Measurements from ENCODE around the gene SLC4A11.

Gene SLC4A11

DNA sequence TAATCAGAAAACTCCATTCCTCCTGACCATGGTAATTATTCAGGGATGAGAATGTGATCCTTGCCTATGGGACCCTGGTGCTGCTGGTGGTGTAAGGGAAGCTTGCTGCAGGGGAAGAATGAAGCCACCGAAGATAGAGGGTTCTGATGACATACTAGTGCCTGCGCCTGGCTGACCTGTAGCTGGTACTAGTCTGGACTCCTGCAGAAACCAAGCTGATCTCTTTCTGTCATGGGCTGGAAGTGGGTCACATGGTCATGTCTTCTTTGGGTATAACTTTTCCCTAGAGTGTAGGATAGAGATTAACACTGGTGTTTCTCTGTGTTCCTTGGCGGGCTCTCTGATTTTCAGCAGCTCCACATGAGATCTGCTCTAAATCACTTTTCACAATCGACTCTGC lies 8.6 kb upstream of the SLC4A11 start:
- in situ Hi-C loops (cut with MboI; ENCODE audit: low sequenced_read_pairs) = no loop called here

- in situ Hi-C loops (cut with MboI; ENCODE audit: low sequenced_read_pairs) = no loop called here
Observed at GRCh38 chr20:3246682-3247081, 7.7 kb upstream of the SLC4A11 start.

GRCh38 chr20:3245711-3246110 lies 6.7 kb upstream of the SLC4A11 start:
- in situ Hi-C loops (cut with MboI; ENCODE audit: low sequenced_read_pairs) = no loop called here

DNA sequence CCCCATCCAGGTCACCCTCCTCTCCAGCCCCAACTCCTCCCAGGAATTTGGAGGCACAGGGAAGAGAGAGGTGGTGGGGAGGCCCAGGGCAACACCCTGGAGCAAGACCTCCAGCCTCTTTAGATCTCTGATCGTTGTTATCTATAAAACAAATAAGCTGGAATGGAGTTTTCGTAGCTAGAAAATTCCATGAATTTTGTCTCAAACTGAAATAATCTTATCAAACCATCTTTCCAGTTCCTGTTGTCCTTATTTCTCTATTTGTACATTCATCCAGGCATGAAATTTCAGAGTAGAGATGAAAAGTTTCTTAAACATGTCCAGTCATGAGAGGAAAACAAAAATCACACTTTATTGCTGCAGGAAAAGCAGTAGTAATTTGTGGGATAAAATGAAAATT lies 6.2 kb upstream of the SLC4A11 start:
- in situ Hi-C loops (cut with MboI; ENCODE audit: low sequenced_read_pairs) = no loop called here

- in situ Hi-C loops (cut with MboI; ENCODE audit: low sequenced_read_pairs) = no loop called here
Observed at GRCh38 chr20:3244613-3245012, 5.6 kb upstream of the SLC4A11 start.

DNA sequence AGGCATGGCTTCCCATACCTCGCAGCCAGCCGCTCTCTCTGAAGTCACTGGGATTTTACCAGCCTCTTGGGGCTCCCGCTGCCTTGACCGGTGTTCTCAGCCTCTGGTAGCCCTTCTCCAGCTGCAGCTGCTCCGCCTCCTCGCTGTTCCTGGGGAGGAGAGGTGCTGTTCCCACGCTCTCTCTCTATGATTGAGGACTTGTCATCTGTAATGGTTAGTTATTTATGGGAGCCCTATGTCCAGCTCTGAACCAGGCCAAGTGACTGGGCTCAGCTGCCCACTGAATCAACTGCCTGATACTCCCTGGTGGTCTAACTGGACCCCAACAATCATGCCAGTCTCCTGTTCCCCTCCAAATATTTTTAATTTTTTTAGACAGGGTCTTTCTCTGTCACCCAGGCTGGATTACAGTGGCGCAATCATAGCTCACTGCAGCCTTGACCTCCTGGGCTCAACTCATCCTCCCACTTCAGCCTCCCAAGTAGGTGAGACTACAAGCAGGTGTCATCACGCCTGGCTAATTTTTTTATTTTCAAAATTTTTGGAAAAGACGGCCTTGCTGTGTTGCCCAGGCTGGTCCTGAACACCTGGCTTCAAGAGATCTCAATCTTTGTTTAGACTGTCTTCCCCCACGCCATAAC lies 4.8 kb upstream of the SLC4A11 start:
- in situ Hi-C loops (cut with MboI; ENCODE audit: low sequenced_read_pairs) = no loop called here

DNA sequence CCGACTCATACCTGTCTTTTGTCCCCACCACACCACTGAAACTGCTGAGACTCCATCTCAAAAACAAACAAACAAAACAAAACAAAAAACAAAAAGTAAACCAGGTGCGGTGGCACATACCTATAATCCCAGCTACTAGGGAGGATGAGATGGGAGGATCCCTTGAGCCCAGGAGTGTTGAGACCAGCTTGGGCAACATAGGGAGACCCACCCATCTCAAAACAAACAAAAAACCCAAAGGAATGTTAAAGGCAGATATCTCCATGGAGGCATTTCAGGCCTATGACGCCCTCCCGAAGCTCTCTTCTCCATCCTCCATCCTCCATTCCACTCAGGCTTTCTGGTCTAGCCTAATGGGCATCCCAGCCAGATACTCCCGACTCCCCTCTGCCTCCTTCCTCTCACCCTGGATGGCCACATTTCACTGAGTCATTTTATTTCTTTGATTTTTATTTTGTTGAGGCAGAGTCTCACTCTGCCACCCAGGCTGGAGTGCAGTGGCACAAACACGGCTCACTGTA lies 3.2 kb upstream of the SLC4A11 start:
- in situ Hi-C loops (cut with MboI; ENCODE audit: low sequenced_read_pairs) = no loop called here

- in situ Hi-C loops (cut with MboI; ENCODE audit: low sequenced_read_pairs) = no loop called here
Observed at GRCh38 chr20:3240776-3241363, 1.9 kb upstream of the SLC4A11 start.

DNA sequence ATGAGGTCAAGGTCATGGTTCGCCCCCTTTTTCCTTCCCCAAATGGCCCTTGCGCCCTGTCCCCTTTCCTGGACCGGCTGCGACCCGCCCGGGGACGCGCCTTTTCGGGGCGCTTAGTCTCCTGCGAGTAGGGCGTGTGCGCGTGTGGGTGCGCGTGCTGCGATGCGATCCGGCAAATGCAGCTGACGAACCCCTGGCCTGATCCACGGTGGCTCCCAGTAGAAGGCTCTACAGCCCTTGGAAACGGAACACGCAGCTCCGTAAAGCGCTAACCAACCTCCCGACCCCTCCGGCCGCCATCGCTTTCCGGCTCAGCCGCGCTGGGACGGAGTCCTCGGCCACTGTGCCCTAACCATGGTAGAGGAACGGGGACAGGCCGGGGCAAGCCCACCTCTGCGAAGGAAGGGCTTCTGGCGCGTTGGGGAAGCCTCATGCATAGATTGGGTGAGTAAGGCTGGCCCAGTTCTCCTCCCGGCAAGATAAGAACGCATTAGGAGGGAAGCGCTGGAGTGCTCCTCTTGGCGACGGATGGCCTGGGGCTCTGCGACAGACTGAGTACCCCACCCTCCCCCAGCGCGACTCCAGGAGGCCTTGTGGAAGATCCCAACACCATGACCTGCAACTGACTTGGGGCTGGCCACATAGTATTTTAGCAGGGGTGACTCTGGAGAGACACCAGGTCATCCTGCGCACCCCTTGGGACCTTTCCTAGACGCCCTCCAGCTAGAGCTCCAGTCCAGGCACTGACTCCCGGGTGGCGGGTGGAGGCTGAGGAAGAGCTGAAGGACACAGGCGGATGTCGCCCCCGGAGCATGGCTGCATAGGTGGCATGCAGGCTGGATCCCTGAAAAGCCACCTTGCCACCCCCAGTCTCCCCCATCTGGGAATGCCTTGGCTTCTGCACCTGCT lies 1.1 kb upstream of the SLC4A11 start:
- in situ Hi-C loops (cut with MboI; ENCODE audit: low sequenced_read_pairs) = no loop called here

- in situ Hi-C loops (cut with MboI; ENCODE audit: low sequenced_read_pairs) = no loop called here
Observed at GRCh38 chr20:3238616-3239025, 369 bp downstream of the SLC4A11 start.

- in situ Hi-C loops (cut with MboI; ENCODE audit: low sequenced_read_pairs) = no loop called here
Observed at GRCh38 chr20:3237958-3238615, 903 bp downstream of the SLC4A11 start.

DNA sequence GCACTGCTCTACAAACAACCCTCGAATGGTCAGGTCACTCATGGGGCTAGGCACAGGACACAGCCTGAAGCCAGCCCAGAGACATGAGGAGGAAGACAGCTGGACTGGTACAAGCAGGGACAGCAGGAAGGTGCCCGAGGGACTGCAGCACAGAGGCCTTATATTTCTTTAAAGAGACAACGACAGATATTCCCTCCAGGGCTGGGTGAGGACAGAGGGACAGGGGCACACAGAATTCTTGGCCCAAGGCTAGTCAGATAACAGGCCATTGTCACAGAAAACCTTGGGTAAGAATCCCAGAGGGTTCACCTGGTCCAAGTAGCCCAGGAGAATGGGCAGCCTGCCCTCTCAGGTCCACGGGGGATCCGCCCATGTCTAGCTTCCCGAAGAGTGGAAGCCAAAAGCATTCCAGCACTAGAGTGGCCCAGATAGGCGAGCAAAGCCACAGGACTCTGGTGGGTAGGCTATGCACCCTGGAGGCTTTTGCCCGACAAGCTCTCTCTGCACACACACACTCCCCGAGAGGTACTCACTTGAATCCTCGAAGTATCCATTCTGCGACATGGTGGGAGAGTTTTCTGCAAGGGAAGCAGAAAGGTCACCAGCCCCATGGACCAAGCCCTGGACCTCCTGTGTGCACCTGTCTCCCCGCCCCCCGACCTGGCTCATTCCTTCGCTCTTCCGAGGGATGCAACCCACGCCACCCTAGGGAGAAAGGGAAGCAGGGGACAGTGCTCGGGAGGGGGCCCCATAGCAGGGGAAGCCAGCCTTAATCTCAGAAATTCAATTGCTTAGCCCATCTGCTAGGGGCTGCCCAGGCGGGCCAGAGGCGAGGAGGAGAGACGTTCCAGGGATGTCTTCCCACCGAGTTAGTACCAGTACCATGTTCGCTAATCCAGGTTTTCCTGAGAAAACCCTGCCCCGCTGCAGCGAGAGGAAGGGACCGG lies 1.7 kb downstream of the SLC4A11 start:
- in situ Hi-C loops (cut with MboI; ENCODE audit: low sequenced_read_pairs) = no loop called here

- in situ Hi-C loops (cut with MboI; ENCODE audit: low sequenced_read_pairs) = no loop called here
Observed at GRCh38 chr20:3235666-3236324, 3.2 kb downstream of the SLC4A11 start.

GRCh38 chr20:3233991-3234498 lies 4.9 kb downstream of the SLC4A11 start:
- in situ Hi-C loops (cut with MboI; ENCODE audit: low sequenced_read_pairs) = no loop called here

DNA sequence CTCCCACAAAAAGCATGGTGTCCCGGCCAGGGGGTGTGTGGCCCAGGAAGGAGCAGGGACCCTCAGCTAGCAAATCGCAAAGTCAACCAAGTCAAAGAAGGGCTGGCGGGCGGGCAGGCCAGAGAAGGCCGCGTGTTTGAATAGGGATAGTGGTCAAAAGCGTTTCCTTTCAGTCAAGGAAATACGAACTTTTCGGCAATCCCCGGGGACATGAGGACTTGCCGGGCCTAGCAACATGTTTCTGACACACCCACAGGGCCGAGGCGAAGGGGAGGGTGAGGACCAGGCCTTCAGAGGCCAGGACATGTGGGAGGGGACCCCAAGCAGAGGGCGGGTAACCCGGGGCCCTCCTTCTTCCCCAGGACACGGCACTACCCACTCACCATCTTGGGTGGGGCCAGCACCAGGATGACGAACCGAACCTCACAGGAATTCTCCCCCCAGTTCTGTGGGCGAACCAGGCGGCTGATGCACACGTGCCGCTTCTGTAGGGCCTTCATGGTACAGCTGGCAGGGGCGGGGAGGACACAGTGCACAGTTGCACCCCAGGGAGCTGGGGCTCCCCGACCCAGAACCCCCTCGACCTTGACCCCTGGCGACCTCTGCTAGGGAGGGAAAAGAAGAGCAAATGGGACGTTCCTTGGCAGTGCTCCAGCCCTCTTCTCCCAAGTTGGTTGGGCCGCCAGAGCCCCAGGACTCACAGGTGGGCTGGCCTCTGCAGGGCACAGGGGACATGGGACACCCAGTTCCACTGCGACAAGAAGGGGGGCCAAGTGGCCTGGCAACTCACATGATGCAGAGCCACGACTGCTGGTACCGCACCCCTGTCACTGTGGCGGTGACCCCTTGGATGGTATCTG lies 5.6 kb downstream of the SLC4A11 start:
- in situ Hi-C loops (cut with MboI; ENCODE audit: low sequenced_read_pairs) = no loop called here

DNA sequence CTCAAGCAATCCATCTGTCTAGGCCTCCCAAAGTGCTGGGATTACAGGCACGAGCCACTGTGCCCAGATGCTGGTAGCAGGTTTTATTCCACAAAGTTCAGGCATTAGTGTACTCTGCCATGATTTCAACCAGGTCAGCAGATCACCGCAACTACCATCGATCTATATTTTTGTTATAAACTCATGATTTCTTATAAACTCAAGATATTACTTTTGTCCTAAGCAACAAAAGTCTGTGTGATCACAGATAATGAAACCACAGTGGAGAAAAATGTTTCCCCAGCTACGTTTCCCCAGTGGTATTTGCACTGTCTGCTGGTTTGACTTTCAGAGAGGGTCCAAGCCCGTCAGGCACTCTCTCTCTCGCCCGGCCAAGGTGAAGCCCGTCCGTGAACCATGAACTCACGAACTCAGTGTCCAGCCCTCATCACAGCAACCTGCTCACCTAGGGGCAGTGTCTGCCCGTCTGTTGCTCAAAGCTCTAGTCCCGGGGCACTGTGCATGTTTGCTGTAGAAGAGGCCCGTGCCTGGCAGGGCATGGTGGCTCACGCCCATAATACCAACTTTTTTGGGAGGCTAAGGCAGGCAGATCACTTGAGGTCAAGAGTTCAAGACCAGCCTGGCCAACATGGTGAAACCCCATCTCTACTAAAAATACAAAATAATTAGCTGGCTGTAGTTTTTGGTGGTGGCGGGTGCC lies 7.0 kb downstream of the SLC4A11 start:
- in situ Hi-C loops (cut with MboI; ENCODE audit: low sequenced_read_pairs) = no loop called here

DNA sequence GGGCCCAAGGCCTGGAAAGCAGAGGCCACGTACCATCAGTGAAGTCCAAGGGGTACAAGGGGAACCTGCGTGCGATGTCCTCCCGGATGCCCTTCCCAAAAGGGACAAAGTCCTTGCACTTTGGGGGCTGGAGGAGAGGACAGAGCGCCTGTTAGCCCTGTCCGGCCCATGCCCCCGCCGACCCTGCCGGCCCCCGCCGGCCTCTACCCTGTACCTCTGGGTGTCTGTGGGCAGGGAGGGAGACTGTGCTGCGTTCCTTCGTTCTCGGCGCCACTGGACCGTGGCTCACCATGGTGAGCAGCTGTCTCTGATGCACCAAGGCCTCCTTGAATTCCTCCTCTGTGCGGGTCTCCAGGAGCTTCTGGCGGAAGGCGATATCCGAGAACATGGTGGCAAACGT lies 7.9 kb downstream of the SLC4A11 start:
- in situ Hi-C loops (cut with MboI; ENCODE audit: low sequenced_read_pairs) = no loop called here

DNA sequence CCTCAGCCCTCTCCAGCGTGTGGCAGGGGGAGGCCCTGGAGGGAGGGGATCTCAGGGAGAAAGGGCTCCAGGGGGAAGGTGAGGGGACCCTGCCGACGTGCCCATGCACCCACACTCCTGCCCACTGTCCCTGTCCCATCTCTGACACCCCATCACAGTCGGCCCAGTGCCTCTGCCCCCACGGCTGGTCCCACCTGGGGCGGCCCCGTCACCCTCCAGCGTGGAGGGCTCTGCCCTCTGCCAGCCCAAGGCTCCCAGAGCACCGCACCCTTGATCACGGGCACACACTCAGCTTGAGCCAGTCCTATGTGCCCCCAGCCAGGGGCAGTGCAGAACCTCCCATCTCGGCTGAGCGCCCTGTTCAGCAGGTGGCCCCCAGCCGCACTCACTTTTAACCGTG lies 9.2 kb downstream of the SLC4A11 start:
- in situ Hi-C loops (cut with MboI; ENCODE audit: low sequenced_read_pairs) = no loop called here
